GM19438 (cell line): Measurements from ENCODE around the gene CD6.

Experiments used
- ATAC-seq: cut with Tn5 transposase; IDR thresholded peaks from one replicate; pipeline ENCODE4 v1.9.1; 2021; ENCODE audit warnings: low read depth; ENCODE audit not compliant: unreplicated experiment

CD6 gene

DNA sequence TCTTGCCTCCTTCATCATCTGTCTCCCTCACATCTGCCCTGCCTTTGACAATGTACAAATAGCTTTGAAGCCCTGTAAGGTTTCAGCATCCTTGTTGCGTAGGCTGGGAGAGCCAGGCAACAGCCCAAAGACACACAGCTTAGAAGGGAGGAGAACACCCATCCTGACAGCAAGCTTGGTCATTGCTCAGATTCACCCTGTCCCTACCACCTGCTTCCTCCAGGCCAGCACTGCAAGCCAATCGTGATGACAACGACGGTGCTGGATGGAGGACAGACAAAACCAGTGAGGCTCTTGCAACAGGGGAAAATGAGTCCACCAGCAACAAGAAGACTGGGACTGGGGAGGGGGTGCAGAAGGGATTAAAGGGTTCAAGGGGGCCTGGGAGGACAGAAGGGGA, 97.9 kb downstream of the CD6 start:
- ATAC-seq, result no peak
